Fibroblast of the aortic adventitia (primary cell): ENCODE measurements around the gene ZG16. TPM values are rescaled to one million over a fixed set of nuclear protein-coding genes. Genes with fewer than 3 reads are reported as not detected.
"Not testable (repeated sequence)": the region's sequence is repeated elsewhere in the genome, so short reads cannot be mapped to it uniquely, and the experiment has no call there.

Experiments used
- DNase-seq: peaks from one replicate; pipeline ENCODE4 v3.0.0-alpha.2; 2010; ENCODE audit warnings: low read depth
- H3K4me3 ChIP-seq: 2 replicates; pipeline ENCODE4 v1.5.1; 2011; ENCODE audit warnings: low read depth, mild to moderate bottlenecking, control low read depth, low read length, moderate library complexity
- CTCF ChIP-seq: IDR thresholded peaks from 2 replicates; pipeline ENCODE4 v1.5.1; 2011; ENCODE audit warnings: mild to moderate bottlenecking, low read length, control low read depth, inconsistent platforms; ENCODE audit not compliant: insufficient read depth
- total RNA-seq: library from RNA; depleted of rRNA; stranded (reverse); fragments of >200 nt; gene quantifications from 2 replicates; pipeline ENCODE4 v1.2.3, GENCODE V29; 2012; ENCODE audit warnings: low replicate concordance

Gene ZG16
- total RNA-seq, 1 donor: not detected

GRCh38 chr16:29767062-29767461, 11.0 kb upstream of the ZG16 start:
- no peak overlapping the region for H3K4me3 ChIP-seq
- no peak for TF ChIP-seq CTCF
- DNase-seq: no peak

GRCh38 chr16:29769507-29769906, 8.5 kb upstream of the ZG16 start:
- no peak overlapping the region for H3K4me3 ChIP-seq
- DNase-seq: no peak
- TF ChIP-seq CTCF: no peak

DNA sequence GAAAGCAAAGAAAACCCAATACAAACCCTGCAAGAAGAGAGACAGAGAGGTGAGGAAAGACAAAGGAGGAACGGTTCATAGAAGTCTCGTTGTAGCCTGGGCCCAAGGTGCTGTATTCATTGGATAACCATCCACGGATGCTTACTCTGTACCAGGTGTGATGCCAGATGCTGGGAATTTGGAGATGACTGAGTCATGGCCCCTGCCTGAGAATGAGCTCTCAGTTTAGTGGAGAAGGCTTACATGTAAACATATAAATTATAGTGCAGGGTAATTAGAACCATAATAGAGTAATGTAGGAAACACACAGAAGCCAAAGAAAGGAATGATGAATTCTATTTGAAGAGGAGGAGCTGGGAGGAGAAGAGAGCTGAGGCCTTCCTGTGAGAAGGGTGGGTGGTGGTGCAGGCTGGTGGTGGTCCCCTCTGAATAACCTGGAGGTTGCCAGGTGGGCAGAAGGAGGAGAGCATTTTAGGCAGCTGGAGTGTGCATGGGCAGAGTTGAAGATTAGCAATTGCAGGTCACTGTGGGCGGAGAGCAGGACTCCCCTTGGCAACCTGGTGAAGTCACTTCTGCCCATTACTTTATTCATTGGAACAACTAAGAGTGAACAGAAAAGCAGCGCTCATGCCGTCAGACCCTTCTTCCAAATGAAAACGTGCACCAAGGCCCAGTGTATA, 7.7 kb upstream of the ZG16 start:
- no peak for DNase-seq
- TF ChIP-seq CTCF: no peak
- no peak overlapping the region for H3K4me3 ChIP-seq

DNA sequence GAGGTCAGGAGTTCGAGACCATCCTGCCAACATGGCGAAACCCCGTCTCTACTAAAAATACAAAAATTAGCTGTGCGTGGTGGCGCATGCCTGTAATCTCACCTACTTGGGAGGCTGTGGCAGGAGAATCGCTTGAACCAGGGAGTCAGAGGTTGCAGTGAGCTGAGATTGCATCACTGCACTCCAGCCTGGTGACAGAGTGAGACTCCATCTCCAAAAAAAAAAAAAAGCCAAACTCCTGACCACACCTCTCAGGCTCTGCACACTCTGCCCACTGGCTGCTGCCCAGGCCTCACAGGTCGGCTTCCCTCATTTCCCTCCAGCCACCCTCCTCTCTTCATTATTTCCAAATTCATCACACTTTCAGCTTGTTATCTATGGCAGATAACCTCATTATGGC, 5.7 kb upstream of the ZG16 start:
- H3K4me3 ChIP-seq: not testable (repeated sequence)
- DNase-seq: peak; percentile 56

DNA sequence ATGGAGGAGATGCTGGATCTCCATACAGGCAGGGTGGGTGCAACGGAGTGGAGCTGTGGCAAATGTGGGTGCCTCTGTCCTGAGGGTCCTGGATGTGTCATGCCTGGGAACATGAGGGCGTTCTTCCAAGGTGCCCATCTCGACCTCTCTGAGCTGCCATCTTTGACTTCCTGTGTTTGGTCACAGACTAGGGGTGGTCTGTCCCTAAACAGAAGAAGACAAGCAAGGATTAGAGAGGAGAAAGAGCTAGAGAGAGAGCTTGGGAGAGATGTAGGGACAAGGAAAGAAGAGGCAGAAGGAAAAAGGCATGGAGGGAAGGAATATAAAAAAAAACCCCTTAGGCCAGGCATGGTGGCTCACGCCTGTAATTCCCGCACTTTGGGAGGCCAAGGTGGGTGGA, 3.3 kb upstream of the ZG16 start:
- TF ChIP-seq CTCF: no peak
- no peak overlapping the region for H3K4me3 ChIP-seq
- no peak for DNase-seq

- H3K4me3 ChIP-seq: no peak overlapping the region
- TF ChIP-seq CTCF: no peak
- DNase-seq: peak; percentile 77
These were observed 2.2 kb upstream of the ZG16 start for GRCh38 chr16:29775742-29776408.

- DNase-seq: peak; percentile 27
- no peak for TF ChIP-seq CTCF
- no peak overlapping the region for H3K4me3 ChIP-seq
These were observed 1.4 kb downstream of the ZG16 start for GRCh38 chr16:29779474-29779873.

DNA sequence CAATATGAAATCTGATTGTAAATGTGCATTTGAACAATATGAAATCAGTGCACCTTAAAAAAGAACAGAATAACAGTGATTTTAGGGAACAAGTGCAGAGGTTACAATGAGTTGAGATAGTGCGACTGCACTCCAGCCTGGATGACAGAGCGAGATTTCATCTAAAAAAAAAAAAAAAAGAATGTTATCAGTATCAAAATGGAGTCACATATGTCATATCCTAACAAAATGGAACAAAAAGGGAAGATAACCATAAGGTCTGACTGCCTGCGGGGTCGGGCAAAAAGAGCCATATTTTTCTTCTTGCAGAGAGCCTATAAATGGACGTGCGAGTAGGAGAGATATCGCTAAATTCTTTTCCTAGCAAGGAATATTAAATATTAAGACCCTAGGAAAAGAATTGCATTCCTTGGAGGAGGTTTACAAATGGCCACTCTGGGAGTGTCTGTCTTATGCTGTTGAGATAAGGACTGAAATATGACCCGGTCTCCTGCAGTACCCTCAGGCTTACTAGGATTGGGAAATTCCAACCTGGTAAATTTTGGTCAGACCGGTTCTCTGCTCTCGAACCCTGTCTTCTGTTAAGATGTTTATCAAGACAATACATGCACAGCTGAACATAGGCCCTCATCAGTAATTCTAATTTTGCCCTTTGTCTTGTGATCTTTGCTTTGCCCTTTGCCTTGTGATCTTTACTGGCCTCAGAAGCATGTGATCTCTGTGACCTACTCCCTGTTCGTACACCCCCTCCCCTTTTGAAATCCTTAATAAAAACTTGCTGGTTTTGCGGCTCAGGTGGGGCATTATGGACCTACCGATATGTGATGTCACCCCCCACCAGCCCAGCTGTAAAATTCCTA, 5.3 kb downstream of the ZG16 start:
- DNase-seq, H3K4me3 ChIP-seq: not testable (repeated sequence)
